Measurements from ENCODE around the gene RDH16.

- TF ChIP-seq POLR2AphosphoS5 (IDR thresholded peaks at IDR 0.05) (no peak), POLR2A (IDR thresholded peaks at IDR 0.05) (no peak)
These were observed 27.6 kb downstream of the RDH16 start for GRCh38 chr12:56929780-56930179.
